HepG2 (cell line): ENCODE results near the gene VASN. TPM values are rescaled to one million over a fixed set of nuclear protein-coding genes. Genes with fewer than 3 reads are reported as not detected.

Experiments
- BCLAF1 ChIP-seq: fragments of 450-650 bp; IDR thresholded peaks from 2 replicates; pipeline ENCODE4 v1.6.1; 2017; ENCODE audit warnings: mild to moderate bottlenecking
- FOXJ3 ChIP-seq: sonication (generic); formaldehyde crosslinking; IDR thresholded peaks from 2 replicates; pipeline ENCODE4 v1.4.0; 2020; ENCODE audit warnings: missing genetic modification reagents, mild to moderate bottlenecking, borderline replicate concordance
- FOXO1 ChIP-seq: sonication (generic); formaldehyde crosslinking; IDR thresholded peaks from 2 replicates; pipeline ENCODE4 v1.4.0; 2020; ENCODE audit warnings: missing genetic modification reagents
- GRHL1 ChIP-seq: sonication (generic); formaldehyde crosslinking; conservative IDR thresholded peaks from 2 replicates; pipeline ENCODE4 v1.8.0; 2022; ENCODE audit warnings: missing genetic modification reagents
- HBP1 ChIP-seq: IDR thresholded peaks from 2 replicates; pipeline ENCODE4 v1.6.1; 2016; ENCODE audit warnings: low read depth, control low read depth
- KLF13 ChIP-seq: sonication (generic); formaldehyde crosslinking; IDR thresholded peaks from 2 replicates; pipeline ENCODE4 v1.4.0; 2020; ENCODE audit warnings: mild to moderate bottlenecking, missing genetic modification reagents
- PAXIP1 ChIP-seq: sonication (generic); formaldehyde crosslinking; conservative IDR thresholded peaks from 2 replicates; pipeline ENCODE4 v1.4.0; 2020; ENCODE audit warnings: mild to moderate bottlenecking, missing genetic modification reagents, moderate library complexity
- PHB2 ChIP-seq: fragments of 450-650 bp; IDR thresholded peaks from 2 replicates; pipeline ENCODE4 v1.6.1; 2018; ENCODE audit not compliant: partially characterized antibody
- TFDP2 ChIP-seq: sonication (generic); formaldehyde crosslinking; IDR thresholded peaks from 2 replicates; pipeline ENCODE4 v1.4.0; 2020; ENCODE audit warnings: missing genetic modification reagents
- ZNF143 ChIP-seq: sonication (generic); formaldehyde crosslinking; IDR thresholded peaks from 2 replicates; pipeline ENCODE4 v1.4.0; 2020; ENCODE audit warnings: missing genetic modification reagents
- ZNF414 ChIP-seq: sonication (generic); formaldehyde crosslinking; IDR thresholded peaks from 2 replicates; pipeline ENCODE4 v1.5.0; 2020; ENCODE audit warnings: missing genetic modification reagents
- ZNF432 ChIP-seq: sonication (generic); formaldehyde crosslinking; IDR thresholded peaks from 2 replicates; pipeline ENCODE4 v1.5.0; 2020; ENCODE audit warnings: missing genetic modification reagents, mild to moderate bottlenecking, borderline replicate concordance
- ZNF557 ChIP-seq: sonication (generic); formaldehyde crosslinking; IDR thresholded peaks from 2 replicates; pipeline ENCODE4 v1.4.0; 2020; ENCODE audit warnings: missing genetic modification reagents
- ZNF660 ChIP-seq: sonication (generic); formaldehyde crosslinking; IDR thresholded peaks from 2 replicates; pipeline ENCODE4 v1.5.1; 2020; ENCODE audit warnings: mild to moderate bottlenecking, low read depth, missing genetic modification reagents, borderline replicate concordance
- ZNF761 ChIP-seq: sonication (generic); formaldehyde crosslinking; conservative IDR thresholded peaks from 2 replicates; pipeline ENCODE4 v1.4.0; 2020; ENCODE audit warnings: mild to moderate bottlenecking, missing genetic modification reagents
- ZNF788 ChIP-seq: sonication (generic); formaldehyde crosslinking; IDR thresholded peaks from 2 replicates; pipeline ENCODE4 v1.5.0; 2020; ENCODE audit warnings: mild to moderate bottlenecking, missing genetic modification reagents, borderline replicate concordance
- polyA plus RNA-seq, 8 experiments: library from polyadenylated mRNA; depleted of rRNA in 3 of 8; stranded (reverse) in 7 of 8; unstranded in 1 of 8; fragments of >200 nt; fragmentation: Illumina TruSeq in 4 of 8; extraction: Trizol in 4 of 8; gene quantifications; 2 replicates each; pipeline versions ENCODE4 v1.2.1 to v1.2.3, GENCODE V29; 2011 to 2016; ENCODE audit warnings: low read depth in 4 of 8, missing spikeins in 1 of 8, mixed read lengths in 1 of 8; ENCODE audit not compliant: insufficient read depth in 1 of 8
- total RNA-seq, 5 experiments: library from RNA; depleted of rRNA; stranded (reverse); fragments of >200 nt; fragmentation: Illumina TruSeq; extraction: Trizol; gene quantifications; 2 replicates each; pipeline ENCODE4 v1.2.3, GENCODE V29; 2016; ENCODE audit warnings: low read depth in 1 of 5

VASN gene
- total and polyA plus RNA-seq, 2 of the 13 experiments (the other 11 are each of a cell fraction or from before 2014, with no cell fraction given) = 8.4 to 18.2 TPM

- TF ChIP-seq PAXIP1 (CRISPR knock-in tag) (peak; percentile 86), ZNF761 (CRISPR knock-in tag) (no peak), PHB2 (no peak), ZNF557 (CRISPR knock-in tag) (no peak), BCLAF1 (no peak), GRHL1 (CRISPR knock-in tag) (no peak), FOXJ3 (CRISPR knock-in tag) (peak; percentile 66), ZNF414 (CRISPR knock-in tag) (no peak), HBP1 (CRISPR knock-in tag) (0 out of 2 replicates have a peak, but pooled peaks have one; percentile 33), TFDP2 (CRISPR knock-in tag) (no peak), KLF13 (CRISPR knock-in tag) (no peak), ZNF143 (0 out of 2 replicates have a peak, but pooled peaks have one; percentile 32), FOXO1 (CRISPR knock-in tag) (peak; percentile 94), ZNF788 (peak; percentile 59; the same call in 1 of the 2 replicates), ZNF660 (CRISPR knock-in tag) (no peak), ZNF432 (CRISPR knock-in tag) (no peak)
These were observed 25.5 kb upstream of the VASN start (continued) for GRCh38 chr16:4345836-4346781.
